HUDEP-2 (cell line): Measurements from ENCODE around the gene ECHDC3.

Experiments
- DNase-seq, 76 experiments: peaks; one replicate each; lab custom pipeline; 2025; ENCODE audit not compliant: unreplicated experiment in 76 of 76; lab: John Stamatoyannopoulos, UW

ECHDC3 gene

DNA sequence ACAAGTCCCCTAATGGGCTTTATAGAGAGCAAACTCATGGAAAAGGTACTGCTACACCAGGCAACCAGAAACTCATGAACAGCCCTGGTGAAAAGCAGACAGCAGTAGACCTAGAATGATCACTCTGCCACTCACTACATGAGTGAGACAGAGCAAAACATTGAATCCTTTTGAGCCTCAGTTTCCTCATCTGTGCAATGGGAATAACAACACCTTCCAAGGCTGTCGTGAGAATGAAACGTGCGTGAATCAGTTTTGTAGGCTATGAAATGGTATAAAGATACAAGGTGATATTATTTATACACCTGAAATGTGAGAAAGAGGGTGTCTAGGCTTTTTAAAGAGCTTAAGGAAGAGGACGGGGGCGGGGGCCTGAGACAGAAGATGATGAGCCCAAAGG lies 66.6 kb downstream of the ECHDC3 start:
- no peak for DNase-seq

DNA sequence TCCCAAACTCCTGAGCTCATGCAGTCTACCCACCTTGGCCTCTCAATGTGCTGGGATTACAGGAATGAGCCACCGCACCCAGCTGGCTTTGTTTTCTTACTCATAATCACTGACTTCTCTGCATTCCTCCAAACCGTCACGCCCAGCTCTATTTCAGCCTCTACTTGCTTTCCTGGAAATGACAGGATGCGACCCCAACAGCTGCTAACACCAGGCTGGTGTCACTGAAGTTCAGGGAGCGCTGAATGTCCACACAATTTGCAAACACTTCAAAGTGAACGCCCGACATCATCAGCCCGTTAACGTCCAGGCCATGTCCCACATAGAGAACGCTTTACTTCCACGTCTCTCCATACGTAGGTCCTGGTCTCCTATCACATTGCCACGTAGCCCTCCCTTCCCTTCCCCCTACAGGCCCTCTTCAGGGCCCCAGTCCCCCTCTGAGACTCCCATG lies 68.2 kb downstream of the ECHDC3 start:
- no peak for DNase-seq

DNA sequence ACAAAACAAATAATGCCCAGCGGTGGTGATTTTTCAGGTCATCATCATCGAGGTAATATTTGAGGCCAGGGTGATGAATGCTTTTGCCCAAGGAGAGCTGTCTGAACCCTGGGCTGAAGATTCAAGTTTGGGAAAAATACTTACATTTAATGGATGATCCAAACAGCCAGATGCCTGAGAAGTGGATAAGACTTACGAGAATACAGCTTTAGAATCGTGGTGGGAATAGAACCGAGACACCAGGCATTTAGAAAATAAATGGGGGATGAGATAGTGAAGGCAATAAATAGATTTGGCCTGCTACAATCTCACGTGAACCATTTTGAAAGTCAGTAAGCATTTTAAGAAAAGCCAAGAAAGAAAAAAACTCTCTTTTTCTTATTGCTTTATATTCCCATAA lies 68.8 kb downstream of the ECHDC3 start:
- DNase-seq: no peak

DNA sequence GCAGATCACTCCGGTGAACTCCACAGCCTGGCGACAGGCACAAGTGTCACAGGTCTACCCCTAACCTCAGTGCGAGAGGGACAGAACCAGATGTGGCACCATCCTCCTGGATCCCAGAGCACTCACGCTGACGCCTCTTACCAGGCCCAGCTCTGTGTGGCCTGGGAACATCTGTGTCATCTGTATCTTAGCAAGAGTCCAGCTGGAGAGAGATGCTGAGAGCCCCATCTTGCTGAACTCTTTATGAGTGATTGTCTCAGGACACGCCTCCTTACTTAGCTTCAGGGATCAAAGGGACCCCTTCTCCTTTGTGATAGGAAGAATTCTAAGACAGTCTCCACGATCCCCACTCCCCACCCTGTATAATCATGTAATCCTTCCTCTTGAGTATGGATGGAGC lies 71.0 kb downstream of the ECHDC3 start:
- DNase-seq: no peak
